ENCODE data around the gene PECR. TPM values are rescaled to one million over a fixed set of nuclear protein-coding genes. Genes with fewer than 3 reads are reported as not detected.
A peak's percentile ranks its signal among the peaks of the same experiment; 100 is the strongest.

PECR gene
- total RNA-seq, 2 experiments from 2014 or later = 28.2 to 29.4 TPM

GRCh38 chr2:216055680-216056079 is 25.9 kb downstream of the PECR start:
- Mint-ChIP-seq H3K27me3 (no peaks in the 10 kb centered on the region), H3K9me3 (no peaks in the 10 kb centered on the region), H3K36me3 (peaks cover 28% of the 10 kb centered on the region), H3K4me1 (peaks cover 31% of the 10 kb centered on the region), H3K4me3 (no peak overlapping the region), H3K27ac (no peak overlapping the region)
- ATAC-seq (ENCODE audit: low read depth) (no peak), DNase-seq (no peak)
- POLR2A ChIA-PET = no interaction called here

- POLR2A ChIA-PET = no interaction called here
- no peak for ATAC-seq (ENCODE audit: low read depth)
- H3K4me1 Mint-ChIP-seq = peaks cover 12% of the 10 kb centered on the region
- H3K36me3 Mint-ChIP-seq = peaks cover 34% of the 10 kb centered on the region
- H3K9me3 Mint-ChIP-seq = no peaks in the 10 kb centered on the region
- no peak overlapping the region for H3K27ac Mint-ChIP-seq
- no peak overlapping the region for H3K4me3 Mint-ChIP-seq
- no peak for DNase-seq
- H3K27me3 Mint-ChIP-seq = no peaks in the 10 kb centered on the region
Measured at GRCh38 chr2:216052420-216052819, 29.2 kb downstream of the PECR start.

GRCh38 chr2:216051350-216051749 is 30.3 kb downstream of the PECR start:
- peaks cover 5% of the 10 kb centered on the region for H3K4me1 Mint-ChIP-seq
- no peaks in the 10 kb centered on the region for H3K9me3 Mint-ChIP-seq
- no peak overlapping the region for H3K27ac Mint-ChIP-seq
- POLR2A ChIA-PET = no interaction called here
- no peak overlapping the region for H3K4me3 Mint-ChIP-seq
- H3K27me3 Mint-ChIP-seq = no peaks in the 10 kb centered on the region
- DNase-seq (no peak), ATAC-seq (ENCODE audit: low read depth) (no peak)
- H3K36me3 Mint-ChIP-seq = peaks cover 32% of the 10 kb centered on the region

GRCh38 chr2:216049452-216049851 is 32.2 kb downstream of the PECR start:
- POLR2A ChIA-PET = no interaction called here
- Mint-ChIP-seq H3K36me3 (peaks cover 24% of the 10 kb centered on the region), H3K9me3 (no peaks in the 10 kb centered on the region), H3K27me3 (no peaks in the 10 kb centered on the region), H3K4me3 (no peak overlapping the region), H3K27ac (no peak overlapping the region), H3K4me1 (no peaks in the 10 kb centered on the region)
- no peak for ATAC-seq (ENCODE audit: low read depth)
- DNase-seq = no peak

- no peaks in the 10 kb centered on the region for H3K4me1 Mint-ChIP-seq
- POLR2A ChIA-PET = no interaction called here
- H3K27me3 Mint-ChIP-seq = no peaks in the 10 kb centered on the region
- H3K36me3 Mint-ChIP-seq = peaks cover 30% of the 10 kb centered on the region
- DNase-seq = no peak
- H3K9me3 Mint-ChIP-seq = no peaks in the 10 kb centered on the region
- no peak overlapping the region for H3K27ac Mint-ChIP-seq
- no peak for ATAC-seq (ENCODE audit: low read depth)
- H3K4me3 Mint-ChIP-seq = no peak overlapping the region
Measured at GRCh38 chr2:216047397-216047796, 34.2 kb downstream of the PECR start.

GRCh38 chr2:216044883-216045486 is 36.6 kb downstream of the PECR start:
- no peak overlapping the region for H3K27ac Mint-ChIP-seq
- ATAC-seq (ENCODE audit: low read depth) (no peak), DNase-seq (no peak)
- POLR2A ChIA-PET = no interaction called here
- H3K4me3 Mint-ChIP-seq = no peak overlapping the region
- no peaks in the 10 kb centered on the region for H3K27me3 Mint-ChIP-seq
- no peaks in the 10 kb centered on the region for H3K9me3 Mint-ChIP-seq
- H3K36me3 Mint-ChIP-seq = peaks cover 17% of the 10 kb centered on the region
- no peaks in the 10 kb centered on the region for H3K4me1 Mint-ChIP-seq

GRCh38 chr2:216043949-216044348 is 37.7 kb downstream of the PECR start:
- ATAC-seq (ENCODE audit: low read depth) = no peak
- Mint-ChIP-seq H3K27me3 (no peaks in the 10 kb centered on the region), H3K4me3 (no peak overlapping the region), H3K27ac (no peak overlapping the region), H3K36me3 (peaks cover 20% of the 10 kb centered on the region), H3K4me1 (no peaks in the 10 kb centered on the region), H3K9me3 (no peaks in the 10 kb centered on the region)
- POLR2A ChIA-PET = no interaction called here
- DNase-seq = no peak

GRCh38 chr2:216041438-216041837 is 40.2 kb downstream of the PECR start:
- POLR2A ChIA-PET = no interaction called here
- no peaks in the 10 kb centered on the region for H3K27me3 Mint-ChIP-seq
- ATAC-seq (ENCODE audit: low read depth) (no peak), DNase-seq (no peak)
- H3K27ac Mint-ChIP-seq = no peak overlapping the region
- H3K9me3 Mint-ChIP-seq = no peaks in the 10 kb centered on the region
- H3K4me3 Mint-ChIP-seq = no peak overlapping the region
- peaks cover 18% of the 10 kb centered on the region for H3K36me3 Mint-ChIP-seq
- H3K4me1 Mint-ChIP-seq = no peaks in the 10 kb centered on the region

GRCh38 chr2:216039918-216040317 is 41.7 kb downstream of the PECR start:
- Mint-ChIP-seq H3K36me3 (peaks cover 18% of the 10 kb centered on the region), H3K9me3 (no peaks in the 10 kb centered on the region), H3K27me3 (no peaks in the 10 kb centered on the region), H3K4me1 (no peaks in the 10 kb centered on the region), H3K4me3 (no peak overlapping the region), H3K27ac (no peak overlapping the region)
- ATAC-seq (ENCODE audit: low read depth) = no peak
- DNase-seq = no peak
- POLR2A ChIA-PET = no interaction called here

- DNase-seq = peak; percentile 76
- Mint-ChIP-seq H3K9me3 (no peaks in the 10 kb centered on the region), H3K27ac (no peak overlapping the region), H3K27me3 (no peaks in the 10 kb centered on the region), H3K4me1 (peaks cover 23% of the 10 kb centered on the region), H3K36me3 (peaks cover 10% of the 10 kb centered on the region), H3K4me3 (no peak overlapping the region)
- peak; percentile 68 for ATAC-seq (ENCODE audit: low read depth)
- POLR2A ChIA-PET = interaction anchor here (0.7 to 1.5 kb wide), 2 partner anchors 47 to 75 kb away, joined by 3 to 5 read pairs; partner anchors contain the start of gene XRCC5
Measured at GRCh38 chr2:216034065-216034464, 47.5 kb downstream of the PECR start.

- H3K27ac Mint-ChIP-seq = no peak overlapping the region
- POLR2A ChIA-PET = interaction anchor here (0.7 to 1.5 kb wide), 2 partner anchors 48 to 76 kb away, joined by 3 to 5 read pairs; partner anchors contain the start of gene XRCC5
Measured at GRCh38 chr2:216033403-216033802, 48.2 kb downstream of the PECR start.

GRCh38 chr2:216031960-216032689 is 49.5 kb downstream of the PECR start:
- POLR2A ChIA-PET = no interaction called here
- Mint-ChIP-seq H3K4me1 (peaks cover 23% of the 10 kb centered on the region), H3K4me3 (no peak overlapping the region), H3K27ac (no peak overlapping the region), H3K27me3 (no peaks in the 10 kb centered on the region), H3K9me3 (no peaks in the 10 kb centered on the region), H3K36me3 (peaks cover 7% of the 10 kb centered on the region)
- ATAC-seq (ENCODE audit: low read depth) (no peak), DNase-seq (no peak)

More at GRCh38 chr2:216033403-216033802, 48.2 kb downstream of the PECR start:
- H3K36me3 Mint-ChIP-seq = peaks cover 10% of the 10 kb centered on the region
- H3K9me3 Mint-ChIP-seq = no peaks in the 10 kb centered on the region
- no peaks in the 10 kb centered on the region for H3K27me3 Mint-ChIP-seq
- peaks cover 23% of the 10 kb centered on the region for H3K4me1 Mint-ChIP-seq
- ATAC-seq (ENCODE audit: low read depth) (no peak), DNase-seq (no peak)
- no peak overlapping the region for H3K4me3 Mint-ChIP-seq

GRCh38 chr2:216030216-216030615 is 51.4 kb downstream of the PECR start:
- Mint-ChIP-seq H3K36me3 (peaks cover 7% of the 10 kb centered on the region), H3K27ac (no peak overlapping the region), H3K9me3 (no peaks in the 10 kb centered on the region), H3K27me3 (no peaks in the 10 kb centered on the region), H3K4me3 (no peak overlapping the region), H3K4me1 (peaks cover 23% of the 10 kb centered on the region)
- DNase-seq (no peak), ATAC-seq (ENCODE audit: low read depth) (no peak)
- POLR2A ChIA-PET = no interaction called here

- DNase-seq = no peak
- Mint-ChIP-seq H3K9me3 (no peaks in the 10 kb centered on the region), H3K4me3 (no peak overlapping the region), H3K27ac (no peak overlapping the region), H3K36me3 (peaks cover 7% of the 10 kb centered on the region), H3K27me3 (no peaks in the 10 kb centered on the region), H3K4me1 (peaks cover 23% of the 10 kb centered on the region)
- POLR2A ChIA-PET = no interaction called here
- ATAC-seq (ENCODE audit: low read depth) = no peak
Measured at GRCh38 chr2:216029416-216030129, 52.0 kb downstream of the PECR start.

Measured in activated naive CD8-positive, alpha-beta T cell treated with anti-CD3 and anti-CD28 coated beads, Interleukin-2, amount 10 ng/mL, durations not matched to agents 7 days and 5 days (primary cell).